GM19468 (cell line): ENCODE results near the gene CRB2.

ENCODE experiments used
- ATAC-seq: cut with Tn5 transposase; IDR thresholded peaks from one replicate; pipeline ENCODE4 v1.9.1; 2021; ENCODE audit warnings: mild to moderate bottlenecking, moderate library complexity, moderate number of reproducible peaks; ENCODE audit not compliant: unreplicated experiment; ENCODE audit errors: extremely low read depth

The CRB2 gene

GRCh38 chr9:123416176-123416575 lies 60.2 kb downstream of the CRB2 start:
- ATAC-seq: no peak

GRCh38 chr9:123417289-123418051 lies 61.5 kb downstream of the CRB2 start:
- no peak for ATAC-seq

DNA sequence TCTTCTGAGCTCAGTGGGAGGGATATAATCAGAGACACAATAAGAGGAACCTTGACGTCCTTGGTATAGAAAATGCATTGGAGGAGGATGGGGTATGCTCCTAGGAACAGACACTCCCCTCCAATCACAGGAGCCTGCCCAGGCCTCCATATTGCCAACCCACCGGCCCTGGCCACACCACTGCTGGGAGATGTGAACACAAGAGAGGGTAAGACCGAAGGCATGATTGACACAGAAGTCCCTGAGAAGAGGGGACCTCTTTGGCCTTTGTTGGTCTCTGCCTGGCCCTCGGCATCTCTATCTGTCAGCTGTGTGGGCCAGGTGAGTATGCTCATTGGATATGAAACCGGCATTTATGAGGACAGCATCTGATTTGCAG lies 62.0 kb downstream of the CRB2 start:
- ATAC-seq: no peak

DNA sequence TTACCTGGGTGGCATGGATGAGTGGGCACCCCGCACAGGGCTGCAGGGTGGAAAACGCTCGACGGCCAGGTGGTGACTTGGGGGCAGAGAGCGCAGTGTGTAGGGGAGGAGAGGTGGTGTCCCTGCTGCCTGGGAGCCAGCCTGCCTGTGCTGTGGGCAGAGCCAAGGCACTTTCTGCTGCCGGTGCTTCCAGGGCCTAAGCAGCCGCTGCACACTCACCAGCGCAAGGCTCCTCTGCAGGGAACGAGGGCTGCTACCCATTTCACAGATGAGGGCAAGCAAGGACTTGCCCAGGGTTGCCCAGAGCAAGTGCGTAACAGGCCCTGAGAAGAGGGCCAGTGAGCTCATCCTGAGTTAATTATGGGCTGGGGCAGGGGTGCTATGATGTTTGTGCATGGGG lies 62.5 kb downstream of the CRB2 start:
- no peak for ATAC-seq

DNA sequence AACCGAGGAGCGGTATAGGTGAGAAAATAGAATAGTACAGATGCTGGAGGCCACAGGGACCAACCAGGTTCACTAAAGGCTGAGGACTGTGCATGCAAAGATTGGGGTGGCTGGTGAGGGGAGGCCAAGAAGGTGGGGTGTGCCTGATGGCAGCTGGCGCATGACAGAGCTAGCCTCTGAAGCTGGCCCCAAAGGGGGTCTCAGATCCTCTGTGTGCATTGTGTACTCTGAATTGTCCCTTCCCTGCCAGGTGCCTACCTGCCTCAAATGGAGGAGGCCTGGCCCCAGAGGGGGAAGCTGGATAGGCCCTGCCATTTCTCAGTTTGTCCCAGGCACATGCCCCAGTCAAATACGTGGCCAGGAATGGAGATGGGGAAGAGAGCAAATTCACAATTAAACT lies 63.1 kb downstream of the CRB2 start:
- no peak for ATAC-seq

DNA sequence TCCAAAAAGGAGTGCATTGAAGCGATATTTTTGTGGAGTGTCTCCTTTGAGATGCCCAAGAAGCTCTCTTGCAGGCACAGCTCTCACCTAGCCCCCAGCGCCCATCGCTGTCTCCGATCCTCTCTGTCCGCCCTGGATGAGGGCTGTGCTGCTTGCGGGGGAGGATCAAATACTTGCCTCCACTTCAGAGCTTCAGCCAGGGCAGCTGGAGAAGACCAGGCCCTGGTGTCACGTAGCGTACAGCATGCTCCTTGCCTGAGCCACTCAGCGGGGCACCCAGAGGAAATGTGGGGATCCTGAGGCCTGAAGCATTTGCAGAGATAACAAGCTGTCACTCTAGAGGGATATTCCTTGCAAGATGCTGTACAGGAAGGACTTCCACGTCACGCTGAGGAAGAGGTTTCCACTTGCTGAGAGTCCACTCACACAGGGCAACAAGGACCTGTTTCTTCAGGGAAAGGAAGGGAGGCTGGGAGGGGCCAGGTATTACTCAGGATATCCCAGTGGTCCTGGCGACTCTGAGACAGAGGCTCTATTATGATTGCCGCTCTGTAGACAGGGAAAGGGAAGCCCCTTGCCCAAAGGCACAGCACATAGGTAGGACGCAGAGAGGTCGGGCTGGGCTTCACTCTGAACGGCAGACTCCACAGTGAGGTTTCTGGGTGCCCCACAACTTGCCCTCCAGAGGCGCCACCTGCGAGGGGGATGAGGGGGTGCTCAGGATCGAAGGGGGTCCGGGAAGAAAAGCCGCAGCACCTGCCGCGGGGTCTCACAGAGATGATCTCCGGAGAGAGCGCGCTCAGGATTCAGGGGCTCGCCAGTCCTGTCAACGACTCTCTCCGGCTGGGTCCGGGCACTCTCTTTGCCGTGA lies 64.0 kb downstream of the CRB2 start:
- ATAC-seq: no peak

- ATAC-seq: no peak
Observed at GRCh38 chr9:123420592-123421111, 64.7 kb downstream of the CRB2 start.

DNA sequence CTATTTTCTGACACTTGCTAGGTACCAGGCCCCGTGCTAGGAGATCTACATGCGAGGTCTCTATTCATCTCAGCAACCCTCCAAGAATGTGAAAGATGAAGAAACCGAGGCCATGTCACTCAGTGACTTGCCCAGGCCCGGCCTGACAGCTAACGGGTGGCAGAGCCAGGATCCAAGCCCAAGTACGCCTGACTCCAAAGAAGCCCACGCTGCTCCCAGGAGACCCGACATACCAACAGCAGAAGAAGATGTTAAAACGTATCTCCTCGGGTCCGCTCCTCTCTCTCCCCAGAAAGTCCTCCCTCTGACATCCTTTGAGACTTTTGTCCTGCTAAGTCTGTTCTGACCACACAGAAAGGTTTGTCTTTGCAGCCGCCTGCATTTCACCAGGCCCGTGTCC lies 65.2 kb downstream of the CRB2 start:
- ATAC-seq: no peak

- ATAC-seq: no peak
Observed at GRCh38 chr9:123421801-123422455, 65.9 kb downstream of the CRB2 start.

- no peak for ATAC-seq
Observed at GRCh38 chr9:123422635-123423310, 66.8 kb downstream of the CRB2 start.

DNA sequence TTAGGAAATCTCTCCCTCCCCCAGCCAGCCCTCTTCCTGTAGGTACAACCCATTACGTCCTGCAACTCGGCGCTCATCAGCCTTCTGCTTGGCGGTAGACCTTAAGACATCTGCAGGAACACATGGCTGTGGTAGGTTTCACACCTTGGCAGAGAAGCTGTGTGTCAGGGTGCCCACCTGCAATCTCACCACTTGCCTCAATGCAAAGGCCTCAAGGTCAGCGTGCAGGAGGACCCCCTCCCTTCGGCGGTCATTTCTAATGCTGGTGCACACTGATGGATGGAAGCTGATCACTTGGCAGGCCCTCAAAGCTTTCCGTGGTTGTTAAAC lies 67.3 kb downstream of the CRB2 start:
- ATAC-seq: no peak

- ATAC-seq: no peak
Observed at GRCh38 chr9:123424131-123424530, 68.1 kb downstream of the CRB2 start.

DNA sequence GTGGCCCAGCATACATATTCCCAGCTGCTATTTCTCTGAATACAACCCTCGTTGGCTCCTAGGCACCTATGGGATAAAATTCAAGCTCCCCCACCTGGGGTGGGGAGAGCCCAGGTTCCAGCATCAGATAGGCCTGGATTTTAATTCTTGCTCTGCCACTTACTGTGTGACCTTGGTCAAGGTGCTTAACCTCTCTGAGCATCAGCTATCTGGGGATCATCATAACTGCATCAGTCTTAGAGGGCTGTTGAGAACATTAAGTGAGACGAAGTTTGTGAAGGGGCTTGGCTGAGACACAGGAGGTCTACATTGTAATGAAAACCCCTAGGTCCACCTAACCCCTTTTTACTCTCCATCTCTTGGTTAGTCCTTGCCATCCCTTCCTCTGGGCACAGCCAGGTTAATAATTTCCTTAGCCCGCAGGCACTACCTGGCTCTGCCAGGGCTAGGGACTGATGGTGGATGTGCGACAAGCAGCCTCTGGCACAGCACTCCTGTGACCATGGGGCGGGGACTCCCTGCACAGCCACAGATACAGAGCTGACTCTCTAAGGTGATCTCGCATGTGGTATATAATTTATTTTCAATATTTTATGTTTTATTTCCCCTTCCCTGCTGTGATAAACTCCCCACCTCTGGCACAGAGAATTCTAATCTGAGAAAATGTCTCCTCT lies 68.7 kb downstream of the CRB2 start:
- no peak for ATAC-seq

- ATAC-seq: no peak
Observed at GRCh38 chr9:123425261-123425821, 69.3 kb downstream of the CRB2 start.

DNA sequence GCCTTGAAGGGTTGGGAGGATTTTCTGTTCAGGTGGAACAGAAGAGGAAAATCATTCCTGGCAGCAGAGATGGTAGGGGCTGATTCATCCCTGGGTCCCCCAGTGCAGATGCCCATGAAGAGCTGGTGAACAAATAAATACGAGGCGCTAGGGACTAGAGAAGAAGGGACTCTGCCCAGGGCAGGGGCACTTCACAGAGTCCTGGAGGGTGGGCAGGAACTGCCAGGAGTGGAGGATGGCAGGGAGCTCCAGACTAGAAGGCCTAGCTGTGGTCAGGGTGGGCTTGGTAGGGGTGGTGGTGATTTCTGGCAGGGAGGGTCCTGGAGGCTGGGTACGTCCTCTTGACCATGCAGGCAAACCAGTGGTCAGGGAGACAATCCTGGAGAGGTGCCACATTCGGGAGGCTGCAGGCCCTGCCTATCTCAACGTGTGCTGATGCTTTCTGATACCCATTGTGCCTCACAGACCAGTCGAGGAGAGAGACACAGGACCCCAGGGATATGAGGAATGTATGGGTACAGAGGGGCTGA lies 69.9 kb downstream of the CRB2 start:
- ATAC-seq: no peak

DNA sequence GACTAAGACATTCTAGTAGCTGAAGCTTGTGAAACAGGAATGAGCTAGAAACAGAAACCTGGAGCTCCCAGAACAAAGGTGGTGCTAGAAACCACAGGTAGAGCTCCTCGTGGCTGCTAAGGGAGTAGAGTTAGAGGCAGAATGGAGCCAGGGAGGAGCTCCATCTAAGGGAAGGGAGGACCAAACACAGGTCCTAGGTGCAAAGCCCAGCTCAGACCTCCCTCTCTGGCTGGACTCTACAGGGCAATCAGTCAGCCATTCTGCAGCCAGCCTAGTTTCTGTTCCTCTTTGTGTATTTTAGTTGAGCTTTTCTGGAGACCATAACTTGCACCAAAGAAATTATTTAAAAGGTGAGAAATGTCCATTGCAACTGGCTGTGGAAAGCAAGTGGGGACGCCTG lies 70.4 kb downstream of the CRB2 start:
- ATAC-seq: no peak
